Skeletal muscle tissue (tissue), 4 donors: ENCODE results near the gene GHRL. TPM values are rescaled to one million over a fixed set of nuclear protein-coding genes. Genes with fewer than 3 reads are reported as not detected.
A peak's percentile ranks its signal among the peaks of the same experiment; 100 is the strongest.

Experiments
- H3K27ac ChIP-seq: one replicate; pipeline ENCODE4 v1.7.0; 2013; ENCODE audit warnings: mild to moderate bottlenecking, low read depth, low read length, inconsistent platforms
- H3K27me3 ChIP-seq, 3 donors: one replicate each; pipeline ENCODE4 v1.7.0; 2013; ENCODE audit warnings: low read length in 3 of 3; ENCODE audit not compliant: control insufficient read depth in 3 of 3, insufficient read depth in 3 of 3
- H3K36me3 ChIP-seq, 3 donors: one replicate each; pipeline ENCODE4 v1.7.0; 2013; ENCODE audit warnings: low read length in 3 of 3; ENCODE audit not compliant: control insufficient read depth in 3 of 3, insufficient read depth in 3 of 3
- H3K4me1 ChIP-seq, 3 donors: one replicate each; pipeline ENCODE4 v1.7.0; 2013; ENCODE audit warnings: low read length in 3 of 3, mild to moderate bottlenecking in 3 of 3; ENCODE audit not compliant: control insufficient read depth in 3 of 3, insufficient read depth in 3 of 3
- H3K4me3 ChIP-seq, 3 donors: one replicate each; pipeline ENCODE4 v1.7.0; 2013; ENCODE audit warnings: low read length in 3 of 3
- H3K9ac ChIP-seq, 3 donors: one replicate each; pipeline ENCODE4 v1.7.0; 2013; ENCODE audit warnings: low read length in 3 of 3, mild to moderate bottlenecking in 3 of 3, moderate library complexity in 2 of 3, low read depth in 1 of 3
- H3K9me3 ChIP-seq, 3 donors: one replicate each; pipeline ENCODE4 v1.7.0; 2013; ENCODE audit warnings: low read length in 3 of 3; ENCODE audit not compliant: control insufficient read depth in 3 of 3
- total RNA-seq: library from RNA; depleted of rRNA; stranded (reverse); fragments of >200 nt; gene quantifications from one replicate; pipeline ENCODE4 v1.2.3, GENCODE V29; 2014
- donor health status: Osteomylitis.

The GHRL gene
- total RNA-seq, 1 donor from 2014 or later: 0.52 TPM

DNA sequence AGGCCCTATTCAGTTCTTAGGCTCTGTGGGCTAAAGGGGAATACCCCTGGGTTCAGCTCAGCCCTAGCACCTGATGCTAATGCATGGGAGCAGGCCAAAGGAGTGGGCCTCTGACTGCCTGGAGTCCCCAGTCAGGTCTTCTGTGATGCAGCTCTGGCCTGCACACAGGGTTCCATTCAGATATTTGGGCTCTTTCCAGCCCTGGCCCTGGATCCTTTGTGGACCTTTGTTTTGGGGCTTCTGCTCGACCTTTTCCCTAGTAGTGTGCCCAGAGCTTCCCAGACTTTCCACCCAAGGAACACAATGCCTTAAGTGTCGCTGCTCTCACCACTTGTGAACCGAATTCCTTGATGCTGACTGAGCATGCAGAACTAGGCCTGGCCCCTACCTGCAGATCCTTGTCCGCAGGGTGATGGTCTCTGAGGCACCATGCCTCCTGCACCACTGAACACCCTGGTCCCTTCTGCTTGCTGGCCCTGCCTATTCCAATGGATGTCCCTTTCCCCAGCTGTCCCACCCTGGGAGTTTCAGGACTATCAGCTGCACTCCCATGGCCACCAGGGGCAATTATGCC is 23.1 kb upstream of the GHRL start:
- H3K9me3 ChIP-seq: no peaks in the 10 kb centered on the region
- H3K27ac ChIP-seq: no peak overlapping the region
- no peak overlapping the region for H3K4me3 ChIP-seq
- H3K27me3 ChIP-seq: no peaks in the 10 kb centered on the region
- H3K36me3 ChIP-seq: peaks cover 65 to 72% (median 71%) of the 10 kb centered on the region in 3 donors
- peaks cover 12 to 21% (median 19%) of the 10 kb centered on the region in 3 donors for H3K4me1 ChIP-seq
- H3K9ac ChIP-seq: no peak overlapping the region

DNA sequence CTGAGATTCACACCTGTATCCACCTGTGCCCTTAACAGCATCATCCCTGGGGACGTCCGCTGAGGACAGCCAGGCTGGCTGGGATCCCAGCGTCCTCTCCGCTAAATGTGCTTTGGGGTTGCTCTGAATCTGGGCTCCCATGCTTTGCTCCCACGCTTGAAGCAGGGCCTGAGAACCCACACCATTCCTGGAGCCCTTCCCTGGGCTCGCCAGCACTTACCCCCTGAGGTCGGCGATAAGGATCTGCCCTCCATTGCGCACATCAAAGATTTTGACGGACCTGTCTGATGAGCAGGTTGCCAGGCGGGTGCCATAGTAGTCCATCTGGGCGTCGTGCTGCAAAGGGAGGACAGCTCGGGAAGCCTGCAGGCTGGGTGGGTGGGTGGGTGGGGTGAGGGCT is 22.4 kb upstream of the GHRL start:
- Histone ChIP-seq H3K4me3 (no peak overlapping the region), H3K27me3 (no peaks in the 10 kb centered on the region), H3K4me1 (peaks cover 9 to 16% (median 14%) of the 10 kb centered on the region in 3 donors), H3K36me3 (peaks cover 65 to 79% (median 77%) of the 10 kb centered on the region in 3 donors), H3K9me3 (no peaks in the 10 kb centered on the region), H3K9ac (no peak overlapping the region), H3K27ac (no peak overlapping the region)

DNA sequence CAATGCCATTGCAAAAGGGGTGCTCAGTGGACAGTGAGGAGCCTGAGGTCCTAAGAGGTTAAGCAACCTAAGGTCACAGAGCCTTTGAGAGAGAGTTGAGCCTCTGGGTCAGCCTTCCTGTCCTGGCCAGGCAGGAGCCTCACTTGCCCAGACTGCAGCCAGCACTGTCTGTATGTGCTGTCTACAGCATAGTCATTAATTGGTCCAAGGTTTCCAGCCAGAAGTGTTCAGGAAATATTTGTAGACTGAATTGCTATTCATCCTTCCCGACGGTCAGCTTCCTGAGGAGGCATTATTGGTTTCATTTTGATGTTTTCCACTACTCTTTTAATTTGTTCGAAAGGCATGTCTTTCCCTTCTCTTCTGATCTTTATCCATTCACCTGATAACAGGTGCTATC is 20.1 kb upstream of the GHRL start:
- H3K4me3 ChIP-seq: no peak overlapping the region
- H3K9me3 ChIP-seq: no peaks in the 10 kb centered on the region
- H3K27ac ChIP-seq: no peak overlapping the region
- H3K4me1 ChIP-seq: no peaks in the 10 kb centered on the region
- no peak overlapping the region for H3K9ac ChIP-seq
- peaks cover 61 to 85% (median 73%) of the 10 kb centered on the region in 3 donors for H3K36me3 ChIP-seq
- no peaks in the 10 kb centered on the region for H3K27me3 ChIP-seq

DNA sequence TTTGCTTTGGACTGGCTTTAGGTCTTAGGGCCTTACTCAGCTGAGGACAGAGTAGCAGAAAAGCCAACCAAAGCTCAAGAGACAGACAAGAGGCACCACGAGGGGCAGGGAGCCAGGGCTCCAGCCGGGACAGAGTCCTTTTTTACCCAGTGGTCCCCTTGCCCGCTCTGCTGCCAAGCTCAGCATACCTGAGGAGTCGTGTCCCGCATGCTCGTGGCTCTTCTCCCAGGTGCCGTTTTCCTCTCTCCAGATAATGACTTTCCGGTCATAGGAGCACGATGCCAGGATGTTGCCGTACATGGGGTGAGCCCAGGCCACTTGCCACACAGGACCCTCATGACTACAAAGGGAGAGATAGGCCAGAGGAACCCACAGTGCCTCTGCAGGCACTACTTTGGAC is 19.6 kb upstream of the GHRL start:
- peaks cover 57 to 85% (median 70%) of the 10 kb centered on the region in 3 donors for H3K36me3 ChIP-seq
- H3K4me3 ChIP-seq: no peak overlapping the region
- no peaks in the 10 kb centered on the region for H3K9me3 ChIP-seq
- no peak overlapping the region for H3K9ac ChIP-seq
- no peak overlapping the region for H3K27ac ChIP-seq
- no peaks in the 10 kb centered on the region for H3K27me3 ChIP-seq
- no peaks in the 10 kb centered on the region for H3K4me1 ChIP-seq

DNA sequence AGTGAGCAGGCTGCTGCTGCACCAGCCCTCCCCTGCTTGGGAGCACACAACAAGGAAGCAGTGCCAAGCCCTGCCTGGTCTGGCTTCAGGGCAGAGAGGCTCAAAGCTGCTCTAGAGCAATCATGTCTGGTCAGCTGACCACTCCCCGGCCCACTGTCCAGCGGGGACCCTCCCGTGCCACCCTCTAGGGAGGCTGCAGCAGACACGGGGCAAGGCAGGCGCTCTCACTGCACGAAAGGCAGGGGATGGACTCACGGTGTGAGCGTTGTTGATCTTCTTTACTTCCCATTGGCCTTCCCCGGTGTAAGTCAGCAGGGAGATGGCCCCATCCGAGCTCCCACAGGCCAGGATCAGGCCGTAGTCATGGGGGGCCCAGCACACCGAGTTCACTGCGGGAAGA is 19.0 kb upstream of the GHRL start:
- peaks cover 52 to 83% (median 66%) of the 10 kb centered on the region in 3 donors for H3K36me3 ChIP-seq
- H3K4me1 ChIP-seq: no peaks in the 10 kb centered on the region
- H3K27me3 ChIP-seq: no peaks in the 10 kb centered on the region
- H3K9me3 ChIP-seq: no peaks in the 10 kb centered on the region
- no peak overlapping the region for H3K9ac ChIP-seq
- H3K4me3 ChIP-seq: no peak overlapping the region
- no peak overlapping the region for H3K27ac ChIP-seq

DNA sequence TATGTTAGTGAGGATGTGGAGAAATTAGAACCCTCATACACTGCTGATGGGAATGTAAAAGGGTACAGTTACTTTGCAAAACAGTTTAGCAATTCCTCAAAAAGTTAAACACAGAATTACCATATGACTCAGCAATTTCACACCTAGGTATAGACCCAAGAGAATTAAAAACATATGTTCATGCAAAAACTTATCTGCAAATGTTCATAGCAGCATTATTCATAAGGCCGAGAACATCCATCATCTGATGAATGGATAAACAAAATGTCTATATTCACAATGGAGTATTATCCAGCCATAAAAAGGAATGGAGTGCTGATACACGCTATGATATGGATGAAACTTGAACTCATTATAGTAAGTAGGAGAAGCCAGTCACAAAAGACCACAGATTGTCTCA is 17.8 kb upstream of the GHRL start:
- Histone ChIP-seq H3K9ac (no peak overlapping the region), H3K36me3 (peaks cover 44 to 85% (median 63%) of the 10 kb centered on the region in 3 donors), H3K9me3 (no peaks in the 10 kb centered on the region), H3K27me3 (no peaks in the 10 kb centered on the region), H3K4me1 (peaks cover 0 to under 1% (median 0%) of the 10 kb centered on the region in 3 donors), H3K4me3 (no peak overlapping the region), H3K27ac (no peak overlapping the region)

DNA sequence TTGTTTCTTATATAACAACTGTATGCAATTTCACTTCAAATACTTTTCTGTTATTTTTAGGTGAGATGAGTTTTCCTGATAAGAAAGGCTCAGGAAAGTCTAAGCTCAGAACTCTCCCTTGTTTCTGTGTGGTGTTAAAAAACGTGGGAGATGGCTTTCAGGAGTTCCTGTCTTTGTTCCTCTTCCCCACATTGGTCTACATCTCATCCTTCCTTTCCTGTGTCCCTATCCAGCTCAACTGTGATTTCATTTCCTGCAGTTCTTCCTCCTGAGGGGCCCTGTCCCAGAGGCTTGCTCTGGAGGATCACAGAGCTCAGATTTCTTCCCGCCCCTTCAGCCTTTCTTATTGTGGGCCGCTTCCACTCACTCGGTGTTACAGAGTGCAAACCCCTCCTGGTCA is 17.0 kb upstream of the GHRL start:
- no peak overlapping the region for H3K4me3 ChIP-seq
- no peaks in the 10 kb centered on the region for H3K9me3 ChIP-seq
- H3K27ac ChIP-seq: no peak overlapping the region
- no peak overlapping the region for H3K9ac ChIP-seq
- H3K27me3 ChIP-seq: no peaks in the 10 kb centered on the region
- peaks cover 44 to 86% (median 67%) of the 10 kb centered on the region in 3 donors for H3K36me3 ChIP-seq
- peaks cover 0 to 7% (median 4%) of the 10 kb centered on the region in 3 donors for H3K4me1 ChIP-seq

DNA sequence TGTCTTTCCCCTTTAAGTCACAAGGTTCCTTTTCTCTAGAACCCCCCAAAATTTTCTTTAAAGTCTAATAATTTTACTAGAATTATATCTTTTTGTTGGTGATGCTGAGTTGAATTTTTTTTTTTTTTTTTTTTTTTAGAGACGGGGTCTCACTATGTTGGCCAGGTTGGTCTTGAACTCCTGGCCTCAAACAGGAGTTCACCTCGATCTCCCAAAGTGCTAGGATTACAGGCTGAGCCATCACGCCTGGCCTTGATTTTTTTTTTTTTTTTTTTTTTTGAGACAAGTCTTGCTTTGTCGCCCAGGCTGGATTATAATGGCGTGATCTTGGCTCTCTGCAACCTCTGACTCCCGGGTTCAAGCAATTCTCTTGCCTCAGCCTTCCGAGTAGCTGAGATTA is 15.9 kb upstream of the GHRL start:
- H3K27ac ChIP-seq: no peak overlapping the region
- no peak overlapping the region for H3K9ac ChIP-seq
- H3K4me3 ChIP-seq: no peak overlapping the region
- no peaks in the 10 kb centered on the region for H3K9me3 ChIP-seq
- peaks cover 0 to 7% (median 4%) of the 10 kb centered on the region in 3 donors for H3K4me1 ChIP-seq
- no peaks in the 10 kb centered on the region for H3K27me3 ChIP-seq
- H3K36me3 ChIP-seq: peaks cover 49 to 88% (median 66%) of the 10 kb centered on the region in 3 donors

DNA sequence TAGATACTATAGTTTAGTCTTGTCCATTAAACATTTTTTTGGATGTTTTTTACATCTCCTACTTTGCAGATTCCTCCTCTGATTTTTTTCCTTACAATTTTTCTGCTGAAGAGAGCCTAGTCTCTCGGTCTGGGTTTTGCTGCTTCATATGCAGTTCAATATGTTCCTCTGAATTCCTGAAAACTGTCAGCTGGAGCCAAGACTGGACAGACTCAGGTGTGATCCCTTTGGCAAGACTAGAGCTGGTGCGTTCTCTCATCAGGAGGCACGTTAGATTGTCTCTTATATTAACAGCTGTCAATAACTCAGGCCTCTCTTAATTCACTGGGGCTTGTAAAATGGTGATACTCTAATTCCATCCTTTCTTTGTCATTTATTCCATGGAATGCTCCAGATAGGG is 13.4 kb upstream of the GHRL start:
- H3K27ac ChIP-seq: no peak overlapping the region
- no peaks in the 10 kb centered on the region for H3K27me3 ChIP-seq
- H3K4me1 ChIP-seq: peaks cover 0 to 7% (median 4%) of the 10 kb centered on the region in 3 donors
- no peak overlapping the region for H3K9ac ChIP-seq
- H3K4me3 ChIP-seq: no peak overlapping the region
- H3K9me3 ChIP-seq: no peaks in the 10 kb centered on the region
- peaks cover 47 to 84% (median 64%) of the 10 kb centered on the region in 3 donors for H3K36me3 ChIP-seq

DNA sequence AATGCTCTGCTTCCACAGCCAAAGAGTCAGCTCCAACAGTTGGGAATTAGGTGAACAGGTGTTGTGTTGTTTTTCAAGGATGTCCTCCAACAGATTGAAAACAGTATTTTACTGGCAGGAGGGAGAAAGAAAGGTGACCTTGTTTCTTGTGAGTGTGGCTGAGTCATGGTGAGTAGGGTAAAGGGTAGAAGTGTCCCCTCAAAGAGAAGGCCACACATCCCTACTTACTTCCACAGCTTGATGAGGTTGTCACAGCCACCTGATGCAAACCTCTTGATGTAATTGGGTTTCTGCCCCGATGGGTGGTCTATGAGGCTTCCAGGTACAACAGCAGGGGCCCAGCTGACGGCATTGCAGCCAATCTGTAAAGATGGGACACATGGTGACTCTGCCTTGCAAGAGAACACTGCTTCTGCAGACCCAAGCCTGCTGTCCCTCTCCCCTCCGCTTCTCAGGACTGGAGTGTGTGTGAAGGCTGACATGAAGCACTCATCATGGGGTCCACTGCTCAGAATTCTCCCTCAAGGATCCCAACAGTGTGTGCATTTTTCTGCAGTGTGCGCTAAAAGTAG is 12.7 kb upstream of the GHRL start:
- no peak overlapping the region for H3K27ac ChIP-seq

More for the DNA sequence above, 12.7 kb upstream of the GHRL start:
- Histone ChIP-seq H3K4me1 (peaks cover 0 to 7% (median 4%) of the 10 kb centered on the region in 3 donors), H3K4me3 (no peak overlapping the region), H3K9ac (peak overlapping the region in 1 of 3 donors; percentile 12), H3K36me3 (peaks cover 50 to 84% (median 62%) of the 10 kb centered on the region in 3 donors), H3K27me3 (no peaks in the 10 kb centered on the region), H3K9me3 (no peaks in the 10 kb centered on the region)
